Choroid plexus epithelial cell (primary cell): Measurements from ENCODE around the gene MRPL40.

ENCODE experiments used
- DNase-seq: peaks from one replicate; pipeline ENCODE4 v3.0.0-alpha.2; 2010; ENCODE audit warnings: low read depth
- H3K4me3 ChIP-seq: 2 replicates; pipeline ENCODE4 v1.5.1; 2011; ENCODE audit warnings: low read depth, mild to moderate bottlenecking, control low read depth, low read length, moderate library complexity
- CTCF ChIP-seq: conservative IDR thresholded peaks from 2 replicates; pipeline ENCODE4 v1.5.1; 2011; ENCODE audit warnings: low read depth, mild to moderate bottlenecking, control low read depth, inconsistent platforms, low read length, moderate library complexity

MRPL40 gene

DNA sequence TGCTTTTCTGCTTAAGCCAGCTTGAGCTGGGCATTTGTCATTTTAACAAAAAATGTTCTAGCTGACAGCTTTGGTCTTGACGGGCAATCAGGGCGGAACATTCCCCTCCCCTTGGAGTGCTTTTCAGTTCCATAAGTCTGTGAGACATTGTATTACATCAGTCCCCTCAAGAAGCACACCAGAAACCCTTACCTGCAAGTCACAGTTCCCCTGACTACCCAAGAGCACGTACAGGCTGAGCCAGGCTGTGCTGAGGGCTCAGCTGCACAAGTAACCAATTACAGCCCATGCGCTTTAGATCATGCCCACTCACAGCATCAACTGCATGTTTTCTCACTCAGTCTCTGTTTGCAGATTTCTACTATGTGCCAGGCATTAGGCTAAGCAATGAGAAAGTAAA lies 19.9 kb upstream of the MRPL40 start:
- H3K4me3 ChIP-seq: no peak overlapping the region
- TF ChIP-seq CTCF: no peak
- DNase-seq: no peak

DNA sequence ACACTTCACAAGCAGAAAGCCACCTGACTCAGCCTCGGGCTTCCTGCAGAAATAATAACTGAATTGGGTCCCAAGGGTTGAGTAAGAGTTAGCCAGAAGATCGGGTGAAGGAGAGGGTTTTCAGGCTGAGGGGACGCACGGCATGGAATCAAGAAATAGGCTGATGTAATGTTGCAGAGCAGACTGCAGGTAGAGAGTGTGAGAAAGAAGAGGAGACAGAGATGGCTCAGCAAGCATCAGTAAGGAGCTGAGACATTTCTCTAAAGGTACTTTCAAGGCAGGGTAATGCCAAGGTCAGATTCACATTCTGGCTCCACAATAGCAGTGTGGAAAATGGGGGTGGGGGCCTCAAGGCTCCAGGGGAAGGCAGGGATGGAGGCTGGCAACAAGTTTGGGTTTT lies 19.4 kb upstream of the MRPL40 start:
- no peak for TF ChIP-seq CTCF
- no peak for DNase-seq
- no peak overlapping the region for H3K4me3 ChIP-seq

DNA sequence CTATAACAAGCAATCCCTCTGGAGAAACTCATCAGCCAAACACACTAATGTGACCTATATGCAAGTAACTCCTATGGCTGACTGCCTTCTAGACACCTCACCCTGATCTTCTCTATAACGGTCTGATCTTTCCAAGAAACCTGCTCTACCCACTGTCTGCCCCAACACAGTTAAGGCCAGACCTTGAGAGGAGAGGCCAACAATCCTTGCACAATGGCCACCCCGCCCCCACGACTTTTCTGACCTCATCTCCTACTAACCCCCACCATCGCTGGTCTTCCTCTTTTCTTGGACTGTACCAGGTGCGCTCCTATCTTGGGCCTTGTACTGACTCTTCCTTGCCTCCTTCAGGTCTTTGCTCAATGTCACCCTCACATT lies 13.3 kb upstream of the MRPL40 start:
- no peak for TF ChIP-seq CTCF
- DNase-seq: no peak
- no peak overlapping the region for H3K4me3 ChIP-seq

DNA sequence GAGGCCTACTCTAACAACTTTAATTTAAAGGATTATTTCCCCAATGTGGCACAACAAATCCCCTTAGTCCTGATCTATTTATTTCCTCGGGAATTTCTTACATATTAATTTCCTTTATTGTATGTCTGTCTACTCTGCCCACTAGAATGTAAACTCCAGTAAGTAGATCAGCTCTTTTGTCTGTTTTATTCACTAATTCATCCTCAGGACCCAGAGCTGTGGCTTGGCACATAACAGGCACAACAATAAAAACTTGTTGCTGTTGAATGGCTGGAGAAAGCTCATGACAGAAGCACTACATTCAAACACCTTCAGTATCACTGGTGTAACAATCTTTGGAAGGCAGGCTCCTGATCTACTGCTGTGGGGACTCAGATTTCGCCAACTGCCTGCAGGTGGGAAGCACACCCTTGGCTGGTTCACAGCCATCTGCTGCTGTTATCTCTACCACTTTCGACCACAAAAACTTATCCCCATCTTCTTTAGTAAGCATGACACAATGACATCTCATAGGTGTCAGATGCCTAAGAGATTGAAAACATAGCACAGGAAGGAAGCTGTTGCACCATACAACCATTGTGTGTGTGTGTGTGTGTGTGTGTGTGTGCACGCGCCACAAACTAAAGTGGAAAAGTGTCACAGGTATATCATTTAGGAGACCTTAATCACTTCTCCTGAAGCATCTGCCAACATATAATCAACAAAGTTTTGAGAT lies 12.7 kb upstream of the MRPL40 start:
- TF ChIP-seq CTCF: no peak
- DNase-seq: peak; percentile 14
- H3K4me3 ChIP-seq: no peak overlapping the region

- DNase-seq: no peak
- no peak overlapping the region for H3K4me3 ChIP-seq
- no peak for TF ChIP-seq CTCF
Measured at GRCh38 chr22:19420321-19420720, 12.0 kb upstream of the MRPL40 start.

DNA sequence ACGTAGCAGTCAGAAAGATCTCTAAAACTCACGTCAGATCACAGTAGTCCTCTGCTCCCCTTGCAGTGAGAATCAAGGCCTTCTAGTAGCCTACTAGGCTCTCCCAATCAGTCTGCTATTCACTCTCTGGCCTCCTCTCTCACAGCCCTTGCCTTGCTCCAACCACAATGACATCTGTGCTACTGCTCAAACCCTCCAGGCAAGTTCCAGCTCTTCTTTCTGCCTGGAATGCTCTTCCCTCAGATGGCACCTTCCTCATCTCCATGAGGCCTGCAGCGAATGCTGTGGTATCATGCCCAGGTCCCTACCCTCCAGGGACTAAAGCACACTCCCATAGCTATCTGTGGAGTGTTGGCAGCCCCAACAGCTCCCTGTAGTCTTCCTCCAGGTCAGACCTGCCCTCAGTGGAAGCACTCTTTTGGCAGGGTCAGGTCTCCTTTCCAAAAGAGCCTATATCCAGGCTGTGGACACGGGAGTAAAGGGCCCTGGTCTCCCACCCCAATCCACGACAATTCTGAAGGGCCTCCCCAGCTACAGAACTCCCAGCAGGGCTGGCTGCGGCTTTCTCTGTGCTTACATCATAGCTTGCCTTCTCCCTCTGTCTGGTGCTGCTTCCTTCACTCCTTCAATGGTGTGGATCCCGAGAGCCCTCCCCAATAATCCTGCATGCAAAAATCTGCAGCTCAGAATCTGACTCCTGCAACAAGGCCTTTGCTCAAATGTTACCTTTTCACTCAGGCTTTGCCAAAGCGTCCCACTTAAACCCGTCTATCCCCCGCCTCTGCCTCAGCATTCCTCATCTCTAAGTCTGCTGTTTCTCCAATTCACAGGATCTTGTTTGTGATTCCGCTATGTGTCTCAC lies 9.7 kb upstream of the MRPL40 start:
- TF ChIP-seq CTCF: no peak
- no peak overlapping the region for H3K4me3 ChIP-seq
- DNase-seq: peak; percentile 33

DNA sequence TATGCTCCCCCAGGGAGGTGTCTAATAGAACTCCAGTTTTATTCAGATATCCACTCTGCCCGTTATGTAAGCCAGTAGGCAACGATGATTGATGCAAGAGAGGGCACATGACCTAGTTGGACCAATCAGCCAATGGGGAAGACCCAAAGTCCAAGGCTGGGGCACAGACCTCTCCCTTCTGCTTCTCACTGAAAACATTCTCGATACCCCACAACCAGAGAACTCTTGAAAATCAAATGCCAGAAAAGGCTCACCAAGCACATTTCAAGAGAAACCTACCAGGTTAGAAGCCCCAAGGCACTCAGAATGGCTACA lies 8.2 kb upstream of the MRPL40 start:
- no peak overlapping the region for H3K4me3 ChIP-seq
- TF ChIP-seq CTCF: no peak
- DNase-seq: no peak
